Liver (tissue), 9 donors: Measurements from ENCODE around the gene ESCO1. TPM values are rescaled to one million over a fixed set of nuclear protein-coding genes. Genes with fewer than 3 reads are reported as not detected.

Source experiments
- DNase-seq: peaks from one replicate; pipeline ENCODE4 v3.0.0-alpha.2; 2017; ENCODE audit warnings: low spot score
- H3K27ac ChIP-seq, 2 donors: one replicate each; pipeline ENCODE4 v1.7.0; 2013; ENCODE audit warnings: inconsistent platforms in 2 of 2, low read length in 2 of 2, control low read depth in 1 of 2, low read depth in 1 of 2, mild to moderate bottlenecking in 1 of 2
- H3K27me3 ChIP-seq, 4 donors: one replicate each; pipeline versions ENCODE4 v1.6.1 to v1.7.0; 2013; ENCODE audit warnings: low read length in 3 of 4, inconsistent platforms in 1 of 4, mild to moderate bottlenecking in 1 of 4, moderate library complexity in 1 of 4; ENCODE audit not compliant: control insufficient read depth in 4 of 4, insufficient read depth in 4 of 4
- H3K36me3 ChIP-seq, 4 donors: one replicate each; pipeline versions ENCODE4 v1.6.1 to v1.7.0; 2013; ENCODE audit warnings: low read length in 3 of 4, mild to moderate bottlenecking in 3 of 4, low read depth in 1 of 4, moderate library complexity in 1 of 4; ENCODE audit not compliant: control insufficient read depth in 4 of 4, insufficient read depth in 3 of 4
- H3K4me1 ChIP-seq, 4 donors: one replicate each; pipeline versions ENCODE4 v1.6.1 to v1.7.0; 2013; ENCODE audit warnings: low read length in 3 of 4, mild to moderate bottlenecking in 3 of 4, moderate library complexity in 1 of 4; ENCODE audit not compliant: control insufficient read depth in 4 of 4, insufficient read depth in 4 of 4
- H3K4me3 ChIP-seq, 3 donors: one replicate each; pipeline versions ENCODE4 v1.6.1 to v1.7.0; 2013; ENCODE audit warnings: low read length in 3 of 3, control low read depth in 1 of 3, low read depth in 1 of 3, mild to moderate bottlenecking in 1 of 3
- H3K9ac ChIP-seq, 2 donors: one replicate each; pipeline ENCODE4 v1.7.0; 2013; ENCODE audit warnings: low read length in 2 of 2, mild to moderate bottlenecking in 2 of 2, moderate library complexity in 2 of 2, control low read depth in 1 of 2, low read depth in 1 of 2
- H3K9me3 ChIP-seq, 4 donors: one replicate each; pipeline versions ENCODE4 v1.6.1 to v1.7.0; 2013; ENCODE audit warnings: low read length in 3 of 4; ENCODE audit not compliant: control insufficient read depth in 4 of 4
- ATF3 ChIP-seq: IDR thresholded peaks from 2 replicates; pipeline ENCODE4 v1.6.1; 2016; ENCODE audit warnings: antibody characterized with exemption
- EGR1 ChIP-seq, 2 donors: IDR thresholded peaks; 2 replicates each; pipeline ENCODE4 v1.6.1; 2016 to 2018; ENCODE audit warnings: antibody characterized with exemption in 2 of 2, low read depth in 2 of 2
- FOXA1 ChIP-seq: IDR thresholded peaks from 2 replicates; pipeline ENCODE4 v1.6.1; 2016; ENCODE audit warnings: antibody characterized with exemption
- FOXA2 ChIP-seq: IDR thresholded peaks from 2 replicates; pipeline ENCODE4 v1.6.1; 2016; ENCODE audit warnings: antibody characterized with exemption
- GABPA ChIP-seq, 2 donors: IDR thresholded peaks in 1 of 2; conservative IDR thresholded peaks in 1 of 2; 2 replicates each; pipeline ENCODE4 v1.6.1; 2016; ENCODE audit warnings: antibody characterized with exemption in 2 of 2, mild to moderate bottlenecking in 1 of 2, moderate library complexity in 1 of 2
- HNF4A ChIP-seq, 2 donors: conservative IDR thresholded peaks; 2 replicates each; pipeline ENCODE4 v1.6.1; 2016; ENCODE audit warnings: antibody characterized with exemption in 2 of 2, mild to moderate bottlenecking in 2 of 2
- HNF4G ChIP-seq: IDR thresholded peaks from 2 replicates; pipeline ENCODE4 v1.6.1; 2016; ENCODE audit warnings: antibody characterized with exemption
- JUND ChIP-seq, 2 donors: IDR thresholded peaks; 2 replicates each; pipeline ENCODE4 v1.6.1; 2016; ENCODE audit warnings: antibody characterized with exemption in 2 of 2
- NR2F2 ChIP-seq: IDR thresholded peaks from 2 replicates; pipeline ENCODE4 v1.6.1; 2016; ENCODE audit warnings: antibody characterized with exemption
- RAD21 ChIP-seq, 2 donors: IDR thresholded peaks; 2 replicates each; pipeline ENCODE4 v1.6.1; 2016; ENCODE audit warnings: antibody characterized with exemption in 2 of 2, mild to moderate bottlenecking in 2 of 2
- REST ChIP-seq: IDR thresholded peaks from 2 replicates; pipeline ENCODE4 v1.6.1; 2016; ENCODE audit warnings: antibody characterized with exemption, mild to moderate bottlenecking
- RXRA ChIP-seq, 2 donors: IDR thresholded peaks; 2 replicates each; pipeline ENCODE4 v1.6.1; 2017 to 2018; ENCODE audit warnings: antibody characterized with exemption in 2 of 2, mild to moderate bottlenecking in 1 of 2
- SP1 ChIP-seq: IDR thresholded peaks from 2 replicates; pipeline ENCODE4 v1.6.1; 2018; ENCODE audit warnings: antibody characterized with exemption, mild to moderate bottlenecking
- YY1 ChIP-seq: IDR thresholded peaks from 2 replicates; pipeline ENCODE4 v1.6.1; 2016; ENCODE audit warnings: antibody characterized with exemption, mild to moderate bottlenecking
- WGBS: extraction: QIAGEN DNeasy Blood & Tissue Kit; methylation state at CpG from one replicate; pipeline ENCODE4 v1.1.7; 2013; 5-methylcytosine and 5-hydroxymethylcytosine counted together
- polyA plus RNA-seq, 2 donors: library from polyadenylated mRNA; stranded (reverse) in 1 of 2; unstranded in 1 of 2; fragments of 200-250 nt in 1 of 2; fragments of >200 nt in 1 of 2; fragmentation: Nextera tagmentation in 1 of 2; extraction: Ambion mirVana in 1 of 2; gene quantifications; one replicate each; pipeline versions ENCODE4 v1.2.1 to v1.2.3, GENCODE V29; 2013 to 2015
- total RNA-seq, 2 donors: library from RNA; depleted of rRNA; stranded (reverse); fragments of >200 nt; gene quantifications; one replicate each; pipeline ENCODE4 v1.2.3, GENCODE V29; 2014
- TF ChIP-seq, protein P1 (sequence below): fragments of 150-350 bp; IDR thresholded peaks from 2 replicates; pipeline ENCODE4 v1.5.1; 2017; ENCODE audit warnings: improper control_type of control experiment, low read depth, low read length; ENCODE audit not compliant: missing input control
- TF ChIP-seq, protein P2 (sequence below): IDR thresholded peaks from 2 replicates; pipeline ENCODE4 v1.6.1; 2016; ENCODE audit warnings: antibody characterized with exemption
- TF ChIP-seq, protein P3 (sequence below): IDR thresholded peaks from 2 replicates; pipeline ENCODE4 v1.6.1; 2016; ENCODE audit warnings: antibody characterized with exemption
- donor health status: healthy.
- donor health status: healthy.
- donor health status: healthy.
- donor health status: healthy.
- donor health status: healthy.

The ESCO1 gene
- total and polyA plus RNA-seq, 4 donors, result 3.7 to 10.3 (median 7.6) TPM

- WGBS, result 81% methylated on average over 5 of the region's 5 CpGs
Measured at GRCh38 chr18:21483051-21483450, 117.5 kb downstream of the ESCO1 start.

More at GRCh38 chr18:21483051-21483450, 117.5 kb downstream of the ESCO1 start:
- no peak overlapping the region for H3K4me3 ChIP-seq
- no peaks in the 10 kb centered on the region for H3K4me1 ChIP-seq
- TF ChIP-seq HNF4A (conservative IDR thresholded peaks at IDR 0.05) (no peak), RXRA (IDR thresholded peaks at IDR 0.05) (no peak), JUND (IDR thresholded peaks at IDR 0.05) (no peak), RAD21 (IDR thresholded peaks at IDR 0.05) (no peak), REST (no peak), SP1 (no peak), FOXA2 (no peak), HNF4G (no peak), GABPA (IDR thresholded peaks at IDR 0.05 in 1 of 2, conservative IDR thresholded peaks at IDR 0.05 in 1 of 2) (no peak), ATF3 (no peak), YY1 (no peak), NR2F2 (no peak), FOXA1 (no peak), EGR1 (IDR thresholded peaks at IDR 0.05; ENCODE audit: low read depth in 2 of 2) (no peak)
- TF ChIP-seq, protein P1, sequence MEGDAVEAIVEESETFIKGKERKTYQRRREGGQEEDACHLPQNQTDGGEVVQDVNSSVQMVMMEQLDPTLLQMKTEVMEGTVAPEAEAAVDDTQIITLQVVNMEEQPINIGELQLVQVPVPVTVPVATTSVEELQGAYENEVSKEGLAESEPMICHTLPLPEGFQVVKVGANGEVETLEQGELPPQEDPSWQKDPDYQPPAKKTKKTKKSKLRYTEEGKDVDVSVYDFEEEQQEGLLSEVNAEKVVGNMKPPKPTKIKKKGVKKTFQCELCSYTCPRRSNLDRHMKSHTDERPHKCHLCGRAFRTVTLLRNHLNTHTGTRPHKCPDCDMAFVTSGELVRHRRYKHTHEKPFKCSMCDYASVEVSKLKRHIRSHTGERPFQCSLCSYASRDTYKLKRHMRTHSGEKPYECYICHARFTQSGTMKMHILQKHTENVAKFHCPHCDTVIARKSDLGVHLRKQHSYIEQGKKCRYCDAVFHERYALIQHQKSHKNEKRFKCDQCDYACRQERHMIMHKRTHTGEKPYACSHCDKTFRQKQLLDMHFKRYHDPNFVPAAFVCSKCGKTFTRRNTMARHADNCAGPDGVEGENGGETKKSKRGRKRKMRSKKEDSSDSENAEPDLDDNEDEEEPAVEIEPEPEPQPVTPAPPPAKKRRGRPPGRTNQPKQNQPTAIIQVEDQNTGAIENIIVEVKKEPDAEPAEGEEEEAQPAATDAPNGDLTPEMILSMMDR, result no peak
- TF ChIP-seq, protein P2, sequence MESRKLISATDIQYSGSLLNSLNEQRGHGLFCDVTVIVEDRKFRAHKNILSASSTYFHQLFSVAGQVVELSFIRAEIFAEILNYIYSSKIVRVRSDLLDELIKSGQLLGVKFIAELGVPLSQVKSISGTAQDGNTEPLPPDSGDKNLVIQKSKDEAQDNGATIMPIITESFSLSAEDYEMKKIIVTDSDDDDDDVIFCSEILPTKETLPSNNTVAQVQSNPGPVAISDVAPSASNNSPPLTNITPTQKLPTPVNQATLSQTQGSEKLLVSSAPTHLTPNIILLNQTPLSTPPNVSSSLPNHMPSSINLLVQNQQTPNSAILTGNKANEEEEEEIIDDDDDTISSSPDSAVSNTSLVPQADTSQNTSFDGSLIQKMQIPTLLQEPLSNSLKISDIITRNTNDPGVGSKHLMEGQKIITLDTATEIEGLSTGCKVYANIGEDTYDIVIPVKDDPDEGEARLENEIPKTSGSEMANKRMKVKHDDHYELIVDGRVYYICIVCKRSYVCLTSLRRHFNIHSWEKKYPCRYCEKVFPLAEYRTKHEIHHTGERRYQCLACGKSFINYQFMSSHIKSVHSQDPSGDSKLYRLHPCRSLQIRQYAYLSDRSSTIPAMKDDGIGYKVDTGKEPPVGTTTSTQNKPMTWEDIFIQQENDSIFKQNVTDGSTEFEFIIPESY, result no peak
- TF ChIP-seq, protein P3, sequence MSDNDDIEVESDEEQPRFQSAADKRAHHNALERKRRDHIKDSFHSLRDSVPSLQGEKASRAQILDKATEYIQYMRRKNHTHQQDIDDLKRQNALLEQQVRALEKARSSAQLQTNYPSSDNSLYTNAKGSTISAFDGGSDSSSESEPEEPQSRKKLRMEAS, result no peak
- no peaks in the 10 kb centered on the region for H3K36me3 ChIP-seq
- H3K9ac ChIP-seq, result no peak overlapping the region
- no peaks in the 10 kb centered on the region for H3K9me3 ChIP-seq
- H3K27ac ChIP-seq, result no peak overlapping the region
- H3K27me3 ChIP-seq, result no peaks in the 10 kb centered on the region
- no peak for DNase-seq
